Measurements from ENCODE around the gene CNPY4.

Gene CNPY4

DNA sequence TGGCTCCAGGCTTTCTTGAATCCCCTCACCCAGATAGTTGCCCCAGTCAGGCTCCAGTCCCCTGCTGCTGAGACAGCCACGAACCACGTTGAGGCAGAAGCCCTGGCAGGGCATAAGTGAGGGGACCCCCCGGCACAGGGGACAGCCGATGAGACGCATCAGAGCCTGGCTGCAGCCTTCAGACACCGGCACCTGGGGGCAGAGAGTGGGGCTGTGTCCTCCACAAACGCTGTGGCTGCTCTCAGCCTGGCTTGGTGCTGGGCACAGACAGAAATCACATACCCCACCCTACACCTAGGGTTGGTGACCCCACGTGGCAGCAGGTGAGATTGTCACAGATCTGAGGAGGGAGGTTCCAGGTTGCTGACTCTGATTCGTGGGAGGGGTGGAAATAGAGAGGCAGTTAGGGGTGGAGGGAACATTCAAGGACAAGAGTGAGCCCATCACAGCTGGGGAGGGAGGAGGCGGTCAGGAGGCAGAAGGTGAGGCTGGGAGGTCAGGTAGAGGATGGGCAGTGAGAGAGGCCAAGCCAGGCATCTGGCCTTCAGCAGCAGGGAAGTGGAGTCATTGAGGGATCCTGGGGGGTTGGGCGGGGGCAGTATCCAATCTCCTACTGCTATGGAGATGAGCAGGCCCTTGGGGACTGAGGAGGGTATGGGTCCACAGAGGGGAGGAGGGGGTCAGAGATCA is 54.5 kb downstream of the CNPY4 start:
- no peaks in the 10 kb centered on the region for H3K9me3 ChIP-seq (ENCODE audit: control insufficient read depth, low read length)
- peaks cover 14 to 28% of the 10 kb centered on the region in 2 experiments for H3K27me3 ChIP-seq (ENCODE audit: control insufficient read depth in 1 of 2, insufficient read depth in 1 of 2, low read length in 2 of 2)
- H3K36me3 ChIP-seq (ENCODE audit: control insufficient read depth in 1 of 2, insufficient read depth in 2 of 2, low read depth in 1 of 2, low read length in 2 of 2) = peaks cover 0 to 16% of the 10 kb centered on the region in 2 experiments
- no peak overlapping the region for H4K8ac ChIP-seq (ENCODE audit: low read length)
- no peak overlapping the region for H2BK120ac ChIP-seq (ENCODE audit: low read depth, low read length)
- no peak overlapping the region for H3K23ac ChIP-seq (ENCODE audit: low read length in 2 of 2)
- H2BK12ac ChIP-seq (ENCODE audit: low read length in 2 of 2) = no peak overlapping the region
- H3K18ac ChIP-seq (ENCODE audit: low read depth in 1 of 2, low read length in 2 of 2) = no peak overlapping the region
- no peak overlapping the region for H4K91ac ChIP-seq (ENCODE audit: low read length)
- DNase-seq = no peak
- no peak overlapping the region for H3K4ac ChIP-seq (ENCODE audit: low read depth in 1 of 2, low read length in 2 of 2)
- WGBS = 95% methylated on average over 10 of the region's 11 CpGs
- no peak overlapping the region for H2BK5ac ChIP-seq (ENCODE audit: low read depth, low read length, poor library complexity, severe bottlenecking)
- H3K4me2 ChIP-seq (ENCODE audit: low read length, poor library complexity, severe bottlenecking) = no peak overlapping the region
- no peak overlapping the region for H3K27ac ChIP-seq (ENCODE audit: low read length, poor library complexity, severe bottlenecking)
- no peak overlapping the region for H3K9ac ChIP-seq (ENCODE audit: low read length)
- H2BK15ac ChIP-seq (ENCODE audit: low read depth, poor library complexity, severe bottlenecking) = no peak overlapping the region
- no peak overlapping the region for H3K4me3 ChIP-seq (ENCODE audit: insufficient read depth in 1 of 2, low read depth in 1 of 2, low read length in 2 of 2)
- H2AFZ ChIP-seq (ENCODE audit: low read depth, low read length) = no peak overlapping the region
- no peak overlapping the region for H2AK5ac ChIP-seq (ENCODE audit: low read length, severe bottlenecking)
- peaks cover 17% of the 10 kb centered on the region for H3K4me1 ChIP-seq (ENCODE audit: control insufficient read depth, insufficient read depth, low read depth, low read length)
- H3K79me1 ChIP-seq (replicated peaks; ENCODE audit: low read length, poor library complexity, severe bottlenecking) = peaks cover 4% of the 10 kb centered on the region
- H3K14ac ChIP-seq (ENCODE audit: low read length in 2 of 2) = no peak overlapping the region

DNA sequence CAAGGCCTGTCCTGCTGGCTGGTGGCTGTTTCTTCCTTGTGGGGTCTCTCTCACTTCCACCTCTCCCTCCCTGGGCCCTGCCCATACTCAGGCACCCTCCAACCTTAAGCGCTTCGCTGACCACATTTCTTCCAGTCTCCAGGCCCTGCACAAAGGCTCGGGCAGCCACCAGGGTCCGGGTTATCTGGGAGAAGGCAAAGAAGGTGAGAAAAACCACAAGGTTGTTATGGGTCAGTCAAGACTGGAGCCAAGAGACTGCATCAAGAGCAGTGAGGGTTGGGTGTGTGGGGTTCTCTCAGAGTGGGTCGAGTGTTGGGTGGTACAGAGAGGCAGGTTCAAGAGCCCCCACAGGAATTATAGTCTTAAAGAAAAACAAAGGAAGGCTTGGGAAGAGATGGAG is 55.1 kb downstream of the CNPY4 start:
- no peak overlapping the region for H2BK12ac ChIP-seq (ENCODE audit: low read length in 2 of 2)
- no peak overlapping the region for H2AFZ ChIP-seq (ENCODE audit: low read depth, low read length)
- H3K23ac ChIP-seq (ENCODE audit: low read length in 2 of 2) = no peak overlapping the region
- no peak overlapping the region for H4K91ac ChIP-seq (ENCODE audit: low read length)
- no peak for DNase-seq
- H2BK5ac ChIP-seq (ENCODE audit: low read depth, low read length, poor library complexity, severe bottlenecking) = no peak overlapping the region
- H3K9ac ChIP-seq (ENCODE audit: low read length) = no peak overlapping the region
- no peak overlapping the region for H3K4me2 ChIP-seq (ENCODE audit: low read length, poor library complexity, severe bottlenecking)
- H4K8ac ChIP-seq (ENCODE audit: low read length) = no peak overlapping the region
- no peak overlapping the region for H2AK5ac ChIP-seq (ENCODE audit: low read length, severe bottlenecking)
- H3K27me3 ChIP-seq (ENCODE audit: control insufficient read depth in 1 of 2, insufficient read depth in 1 of 2, low read length in 2 of 2) = peaks cover 19 to 28% of the 10 kb centered on the region in 2 experiments
- H3K4me3 ChIP-seq (ENCODE audit: insufficient read depth in 1 of 2, low read depth in 1 of 2, low read length in 2 of 2) = no peak overlapping the region
- H3K27ac ChIP-seq (ENCODE audit: low read length, poor library complexity, severe bottlenecking) = no peak overlapping the region
- H2BK120ac ChIP-seq (ENCODE audit: low read depth, low read length) = no peak overlapping the region
- no peak overlapping the region for H3K14ac ChIP-seq (ENCODE audit: low read length in 2 of 2)
- peaks cover 0 to 16% of the 10 kb centered on the region in 2 experiments for H3K36me3 ChIP-seq (ENCODE audit: control insufficient read depth in 1 of 2, insufficient read depth in 2 of 2, low read depth in 1 of 2, low read length in 2 of 2)
- H3K9me3 ChIP-seq (ENCODE audit: control insufficient read depth, low read length) = no peaks in the 10 kb centered on the region
- no peak overlapping the region for H3K4ac ChIP-seq (ENCODE audit: low read depth in 1 of 2, low read length in 2 of 2)
- H3K4me1 ChIP-seq (ENCODE audit: control insufficient read depth, insufficient read depth, low read depth, low read length) = peaks cover 17% of the 10 kb centered on the region
- whole genome bisulfite sequencing = 96% methylated on average over 5 of the region's 5 CpGs
- H3K18ac ChIP-seq (ENCODE audit: low read depth in 1 of 2, low read length in 2 of 2) = no peak overlapping the region
- peaks cover 4% of the 10 kb centered on the region for H3K79me1 ChIP-seq (replicated peaks; ENCODE audit: low read length, poor library complexity, severe bottlenecking)
- H2BK15ac ChIP-seq (ENCODE audit: low read depth, poor library complexity, severe bottlenecking) = no peak overlapping the region

Small RNAs within 50 kb of the gene (small RNA-seq; reads per million reads assigned to genes)
- gene MIR106B (ENCODE audit: low read depth) (1,441 reads per million, percentile 97 among the genes with 10 or more reads in this experiment), gene MIR25 (ENCODE audit: low read depth) (19,263 reads per million, percentile 100 among the genes with 10 or more reads in this experiment), gene MIR93 (ENCODE audit: low read depth) (6,356 reads per million, percentile 99 among the genes with 10 or more reads in this experiment)
